ENCODE measurements around the gene BTK.
"Not testable (repeated sequence)": the region's sequence is repeated elsewhere in the genome, so short reads cannot be mapped to it uniquely, and the experiment has no call there.

Gene BTK

GRCh38 chrX:101391831-101392230 is 5.8 kb upstream of the BTK start:
- DNase-seq, result no peak

GRCh38 chrX:101390664-101391525 is 4.9 kb upstream of the BTK start, which contains the start of gene RPL36A:
Gene RPL36A (plus strand): TSS chrX:101391011. CDS start chrX:101391044, 33 bp downstream.
- DNase-seq, result peak; percentile 96

- no peak for DNase-seq
Measured at GRCh38 chrX:101388604-101389003, 2.6 kb upstream of the BTK start.

- DNase-seq, result no peak
Measured at GRCh38 chrX:101386542-101386885, 523 bp upstream of the BTK start.

- no peak for DNase-seq
Measured at GRCh38 chrX:101385026-101385684, 836 bp downstream of the BTK start.

- no peak for DNase-seq
Measured at GRCh38 chrX:101383679-101384205, 2.2 kb downstream of the BTK start.

GRCh38 chrX:101377547-101377946 is 8.4 kb downstream of the BTK start:
- DNase-seq, result no peak

- DNase-seq, result no peak
Measured at GRCh38 chrX:101370888-101371504, 15.0 kb downstream of the BTK start.

- no peak for DNase-seq
Measured at GRCh38 chrX:101369687-101370086, 16.3 kb downstream of the BTK start.

- no peak for DNase-seq
Measured at GRCh38 chrX:101368800-101369199, 17.2 kb downstream of the BTK start.

- DNase-seq, result no peak
Measured at GRCh38 chrX:101365301-101365795, 20.6 kb downstream of the BTK start.

GRCh38 chrX:101362757-101363156 is 23.2 kb downstream of the BTK start:
- DNase-seq, result no peak

GRCh38 chrX:101362116-101362515 is 23.9 kb downstream of the BTK start:
- no peak for DNase-seq

GRCh38 chrX:101360390-101360789 is 25.6 kb downstream of the BTK start:
- no peak for DNase-seq

- no peak for DNase-seq
Measured at GRCh38 chrX:101359966-101360365, 26.0 kb downstream of the BTK start.

GRCh38 chrX:101357166-101357795 is 28.7 kb downstream of the BTK start:
- no peak for DNase-seq

- DNase-seq, result no peak
Measured at GRCh38 chrX:101349193-101349562, 36.8 kb downstream of the BTK start.

- peak; percentile 87 for DNase-seq
Measured at GRCh38 chrX:101348452-101349192, 37.4 kb downstream of the BTK start, which contains the start of gene TIMM8A. Gene TIMM8A (minus strand): TSS chrX:101348742. CDS start chrX:101348664, 78 bp downstream.

GRCh38 chrX:101347859-101348451 is 38.0 kb downstream of the BTK start:
- no peak for DNase-seq

GRCh38 chrX:101337776-101338271 is 48.2 kb downstream of the BTK start:
- no peak for DNase-seq

- DNase-seq, result not testable (repeated sequence)
Measured at GRCh38 chrX:101334310-101334709, 51.7 kb downstream of the BTK start.
